CD14-positive monocyte (primary cell): Measurements from ENCODE around the gene URM1. TPM values are rescaled to one million over a fixed set of nuclear protein-coding genes. Genes with fewer than 3 reads are reported as not detected.

Source experiments
- DNase-seq, 3 donors: peaks; one replicate each; pipeline ENCODE4 v3.0.0-alpha.2; 2011 to 2022
- H2AFZ ChIP-seq: 2 replicates; pipeline ENCODE4 v1.6.0; 2012; ENCODE audit warnings: mild to moderate bottlenecking, low read depth, low read length, inconsistent platforms; ENCODE audit not compliant: insufficient read depth, poor library complexity, severe bottlenecking
- H3K27ac ChIP-seq, 2 donors: 1 replicate in 1 of 2; 2 replicates in 1 of 2; pipeline ENCODE4 v1.5.1; 2012 to 2013; ENCODE audit warnings: low read length in 2 of 2, control low read depth in 1 of 2, inconsistent platforms in 1 of 2, low read depth in 1 of 2, mild to moderate bottlenecking in 1 of 2
- H3K27me3 ChIP-seq, 2 donors: one replicate each; pipeline versions ENCODE4 v1.6.0 to v1.6.1; 2011 to 2013; ENCODE audit warnings: low read length in 2 of 2; ENCODE audit not compliant: control insufficient read depth in 2 of 2, insufficient read depth in 2 of 2
- H3K36me3 ChIP-seq, 2 donors: replicated peaks in 1 of 2; 1 replicate in 1 of 2; 2 replicates in 1 of 2; pipeline versions ENCODE4 v1.5.1 to v1.6.1; 2012 to 2013; ENCODE audit warnings: low read length in 2 of 2, control low read depth in 1 of 2, inconsistent platforms in 1 of 2, mild to moderate bottlenecking in 1 of 2; ENCODE audit not compliant: insufficient read depth in 2 of 2, control insufficient read depth in 1 of 2
- H3K4me1 ChIP-seq, 2 donors: 1 replicate in 1 of 2; 2 replicates in 1 of 2; pipeline versions ENCODE4 v1.5.1 to v1.6.1; 2012 to 2013; ENCODE audit warnings: low read length in 2 of 2, control low read depth in 1 of 2, inconsistent platforms in 1 of 2, mild to moderate bottlenecking in 1 of 2, moderate library complexity in 1 of 2; ENCODE audit not compliant: insufficient read depth in 2 of 2, control insufficient read depth in 1 of 2
- H3K4me2 ChIP-seq: replicated peaks from 2 replicates; pipeline ENCODE3; 2012; ENCODE audit warnings: low read length, moderate library complexity, mild to moderate bottlenecking; ENCODE audit not compliant: poor library complexity, severe bottlenecking; ENCODE audit errors: extremely low read depth
- H3K4me3 ChIP-seq, 3 experiments: fragments of 200-600 bp in 1 of 3; sonication (generic) in 1 of 3; replicated peaks in 1 of 3; 1 replicate in 2 of 3; 2 replicates in 1 of 3; pipeline ENCODE4 v1.5.1; 2011 to 2013; ENCODE audit warnings: low read length in 3 of 3, mild to moderate bottlenecking in 3 of 3, control low read depth in 2 of 3, low read depth in 2 of 3, inconsistent platforms in 1 of 3, moderate library complexity in 1 of 3
- H3K79me2 ChIP-seq: 2 replicates; pipeline ENCODE4 v1.6.0; 2012; ENCODE audit warnings: mild to moderate bottlenecking, control low read depth, inconsistent platforms, low read length, moderate library complexity; ENCODE audit not compliant: insufficient read depth
- H3K9ac ChIP-seq: 2 replicates; pipeline ENCODE4 v1.6.0; 2017; ENCODE audit warnings: low read length, mild to moderate bottlenecking; ENCODE audit not compliant: insufficient read depth, poor library complexity, severe bottlenecking
- H3K9me3 ChIP-seq, 2 donors: replicated peaks in 1 of 2; 1 replicate in 1 of 2; 2 replicates in 1 of 2; pipeline versions ENCODE4 v1.5.1 to v1.6.1; 2012 to 2013; ENCODE audit warnings: low read length in 2 of 2, control low read depth in 1 of 2; ENCODE audit not compliant: control insufficient read depth in 1 of 2, insufficient read depth in 1 of 2
- H4K20me1 ChIP-seq: 2 replicates; pipeline ENCODE4 v1.6.0; 2012; ENCODE audit warnings: mild to moderate bottlenecking, low read length, control low read depth, moderate library complexity; ENCODE audit not compliant: insufficient read depth
- H3K27ac Mint-ChIP-seq, 7 donors: one replicate each; pipeline ENCODE4 v1.8.0; 2020; ENCODE audit warnings: mild to moderate bottlenecking in 7 of 7, mixed read lengths in 7 of 7, moderate library complexity in 6 of 7, inconsistent platforms in 2 of 7
- H3K27me3 Mint-ChIP-seq, 3 donors: one replicate each; pipeline ENCODE4 v1.8.0; 2021 to 2022; ENCODE audit warnings: low read depth in 3 of 3, mild to moderate bottlenecking in 3 of 3, mixed read lengths in 3 of 3, moderate library complexity in 3 of 3, inconsistent platforms in 1 of 3
- H3K36me3 Mint-ChIP-seq, 2 donors: one replicate each; pipeline ENCODE4 v1.8.0; 2020; ENCODE audit warnings: mixed read lengths in 2 of 2, inconsistent platforms in 1 of 2, mild to moderate bottlenecking in 1 of 2
- H3K4me1 Mint-ChIP-seq: one replicate; pipeline ENCODE4 v1.8.0; 2020; ENCODE audit warnings: mild to moderate bottlenecking, mixed read lengths
- H3K4me3 Mint-ChIP-seq, 2 donors: one replicate each; pipeline ENCODE4 v1.8.0; 2020; ENCODE audit warnings: mild to moderate bottlenecking in 2 of 2, mixed read lengths in 2 of 2, moderate library complexity in 1 of 2
- H3K9me3 Mint-ChIP-seq, 7 donors: one replicate each; pipeline ENCODE4 v1.8.0; 2020 to 2022; ENCODE audit warnings: mixed read lengths in 7 of 7, mild to moderate bottlenecking in 6 of 7, moderate library complexity in 6 of 7, inconsistent platforms in 2 of 7
- CTCF ChIP-seq: fragments of 200-600 bp; IDR thresholded peaks from one replicate; pipeline ENCODE4 v1.8.0; 2022; ENCODE audit warnings: antibody characterized with exemption, mild to moderate bottlenecking
- WGBS: methylation state at CpG from one replicate; pipeline ENCODE4 v1.1.5; 2013; ENCODE audit warnings: missing lambda C conversion rate; ENCODE audit not compliant: insufficient coverage; 5-methylcytosine and 5-hydroxymethylcytosine counted together
- intact Hi-C, 2 donors: fragments of 100-400 bp; cut with micrococcal nuclease; formaldehyde crosslinking; loops; one replicate each; pipeline versions ENCODE4 v1.15.0 to v1.15.1; 2023
- polyA plus RNA-seq, 3 donors: library from polyadenylated mRNA; depleted of rRNA in 1 of 3; unstranded in 2 of 3; stranded (reverse) in 1 of 3; fragments of 300-500 nt in 2 of 3; fragments of >200 nt in 1 of 3; fragmentation: Illumina TruSeq in 2 of 3; gene quantifications; 1 replicate in 2 of 3; 2 replicates in 1 of 3; pipeline ENCODE4 v1.2.3, GENCODE V29; 2012 to 2021

The URM1 gene
- polyA plus RNA-seq, 3 donors: 37.5 to 39.7 (median 38.3) TPM

GRCh38 chr9:128369024-128369706, 2.0 kb upstream of the URM1 start:
- Histone ChIP-seq H3K4me1 (peaks cover 31 to 36% of the 10 kb centered on the region in 2 donors), H4K20me1 (peaks cover 2% of the 10 kb centered on the region), H3K27me3 (no peaks in the 10 kb centered on the region), H3K36me3 (peaks cover 2 to 9% of the 10 kb centered on the region in 2 donors), H3K27ac (no peak overlapping the region), H3K9ac (no peak overlapping the region), H3K4me2 (no peak overlapping the region), H2AFZ (no peak overlapping the region), H3K9me3 (no peaks in the 10 kb centered on the region), H3K79me2 (peaks cover 29% of the 10 kb centered on the region), H3K4me3 (no peak overlapping the region)
- H3K9me3 Mint-ChIP-seq: no peaks in the 10 kb centered on the region
- no peak for TF ChIP-seq CTCF
- H3K36me3 Mint-ChIP-seq: peaks cover 10 to 13% of the 10 kb centered on the region in 2 donors
- intact Hi-C loops: no loop called here
- no peak overlapping the region for H3K27ac Mint-ChIP-seq
- DNase-seq: no peak
- H3K4me1 Mint-ChIP-seq: peaks cover 41% of the 10 kb centered on the region
- H3K4me3 Mint-ChIP-seq: no peak overlapping the region
- WGBS: 100% methylated on average over 7 of the region's 9 CpGs
- peaks cover 0 to 4% (median 4%) of the 10 kb centered on the region in 3 donors for H3K27me3 Mint-ChIP-seq

GRCh38 chr9:128370367-128370751, 815 bp upstream of the URM1 start:
- H3K36me3 Mint-ChIP-seq: peaks cover 15 to 24% of the 10 kb centered on the region in 2 donors

More at GRCh38 chr9:128370367-128370751, 815 bp upstream of the URM1 start:
- Histone ChIP-seq H3K9ac (peak overlapping the region; percentile 91), H3K4me2 (peak overlapping the region; percentile 83), H3K4me3 (peak overlapping the region; percentile 75 to 93 (median 83)), H3K4me1 (peaks cover 21 to 24% of the 10 kb centered on the region in 2 donors), H3K36me3 (peaks cover 4 to 20% of the 10 kb centered on the region in 2 donors), H3K9me3 (no peaks in the 10 kb centered on the region), H2AFZ (peak overlapping the region; percentile 88), H3K79me2 (peaks cover 41% of the 10 kb centered on the region), H4K20me1 (peaks cover 14% of the 10 kb centered on the region), H3K27ac (peak overlapping the region; percentile 83 to 99), H3K27me3 (no peaks in the 10 kb centered on the region)
- intact Hi-C loops: loop anchor here (2.0 to 10.0 kb wide), 4 partner anchors 46 to 93 kb away; partner anchors contain the start of genes COQ4 (in 2 of the 2), TRUB2 (in 2 of the 2), GOLGA2 (in 1 of the 2) and ODF2 (in 1 of the 2)
- no peak for DNase-seq
- Mint-ChIP-seq H3K27me3 (peaks cover 0 to 2% (median under 1%) of the 10 kb centered on the region in 3 donors), H3K4me3 (peak overlapping the region; percentile 89 to 96), H3K4me1 (peaks cover 33% of the 10 kb centered on the region), H3K9me3 (no peaks in the 10 kb centered on the region), H3K27ac (peak overlapping the region; percentile 96 to 99 (median 98))
- no peak for TF ChIP-seq CTCF
